Smooth muscle cell (in vitro differentiated cells): Measurements from ENCODE around the gene HRC. TPM values are rescaled to one million over a fixed set of nuclear protein-coding genes. Genes with fewer than 3 reads are reported as not detected.

Experiments used
- DNase-seq: peaks from one replicate; lab custom pipeline; 2025; ENCODE audit not compliant: unreplicated experiment; lab: John Stamatoyannopoulos, UW
- H2AFZ ChIP-seq: fragments of 200-600 bp; sonication (generic); 2 replicates; pipeline ENCODE4 v1.6.0; 2016; ENCODE audit warnings: antibody characterized with exemption, low read depth, mild to moderate bottlenecking
- H3F3A ChIP-seq: fragments of 200-600 bp; sonication (generic); 2 replicates; pipeline ENCODE4 v1.6.0; 2017; ENCODE audit warnings: antibody characterized with exemption, low read depth
- H3K27ac ChIP-seq: fragments of 200-600 bp; sonication (generic); 2 replicates; pipeline ENCODE4 v1.5.1; 2016; ENCODE audit warnings: low read depth, mild to moderate bottlenecking
- H3K27me3 ChIP-seq: fragments of 200-600 bp; sonication (generic); 2 replicates; pipeline ENCODE4 v1.6.1; 2016; ENCODE audit warnings: low read depth, mild to moderate bottlenecking
- H3K36me3 ChIP-seq: fragments of 200-600 bp; sonication (generic); 2 replicates; pipeline ENCODE4 v1.5.1; 2016; ENCODE audit warnings: low read depth
- H3K4me1 ChIP-seq: fragments of 200-600 bp; sonication (generic); 2 replicates; pipeline ENCODE4 v1.5.1; 2016; ENCODE audit warnings: low read depth
- H3K4me2 ChIP-seq: fragments of 200-600 bp; sonication (generic); 2 replicates; pipeline ENCODE4 v1.6.0; 2016; ENCODE audit warnings: mild to moderate bottlenecking
- H3K4me3 ChIP-seq: fragments of 200-600 bp; sonication (generic); 2 replicates; pipeline ENCODE4 v1.5.1; 2016; ENCODE audit warnings: mild to moderate bottlenecking
- H3K79me2 ChIP-seq: fragments of 200-600 bp; sonication (generic); 2 replicates; pipeline ENCODE4 v1.6.0; 2016; ENCODE audit warnings: low read depth, mild to moderate bottlenecking
- H3K9ac ChIP-seq: fragments of 200-600 bp; sonication (generic); 2 replicates; pipeline ENCODE4 v1.6.0; 2016; ENCODE audit warnings: low read depth
- H3K9me3 ChIP-seq: fragments of 200-600 bp; sonication (generic); replicated peaks from 2 replicates; pipeline ENCODE4 v1.5.1; 2016; ENCODE audit warnings: low read depth
- H4K20me1 ChIP-seq: fragments of 200-600 bp; sonication (generic); 2 replicates; pipeline ENCODE4 v1.6.0; 2016; ENCODE audit warnings: low read depth
- CTCF ChIP-seq: fragments of 200-600 bp; sonication (generic); IDR thresholded peaks from 2 replicates; pipeline ENCODE4 v1.5.1; 2017; ENCODE audit warnings: borderline replicate concordance, mild to moderate bottlenecking, antibody characterized with exemption; ENCODE audit not compliant: insufficient read depth, poor library complexity, severe bottlenecking
- WGBS: methylation state at CpG from one replicate; pipeline ENCODE4 v1.1.7; 2016; ENCODE audit warnings: low lambda C conversion rate; 5-methylcytosine and 5-hydroxymethylcytosine counted together
- polyA plus RNA-seq: library from polyadenylated mRNA; unstranded; fragments of >200 nt; fragmentation: Nextera tagmentation; extraction: Ambion mirVana; gene quantifications from 2 replicates; pipeline ENCODE4 v1.2.1, GENCODE V29; 2016
- total RNA-seq: library from RNA; depleted of rRNA; stranded (reverse); fragments of >200 nt; gene quantifications from 2 replicates; pipeline ENCODE4 v1.2.3, GENCODE V29; 2014

The HRC gene
- total and polyA plus RNA-seq, 2 experiments from 2014 or later: 0.06 to 1.1 TPM

- H3K79me2 ChIP-seq: no peaks in the 10 kb centered on the region
- peak overlapping the region; percentile 87 for H3K4me2 ChIP-seq
- TF ChIP-seq CTCF: no peak
- peaks cover 13% of the 10 kb centered on the region for H4K20me1 ChIP-seq
- no peaks in the 10 kb centered on the region for H3K9me3 ChIP-seq
- peak overlapping the region; percentile 71 for H3K4me3 ChIP-seq
- peaks cover 13% of the 10 kb centered on the region for H3K4me1 ChIP-seq
- DNase-seq: peak; percentile 74
- WGBS: 10% methylated on average over 46 of the region's 68 CpGs
- no peaks in the 10 kb centered on the region for H3K36me3 ChIP-seq
- peaks cover 16% of the 10 kb centered on the region for H3F3A ChIP-seq
- H3K27me3 ChIP-seq: no peaks in the 10 kb centered on the region
- H3K9ac ChIP-seq: peak overlapping the region; percentile 33
- H3K27ac ChIP-seq: no peak overlapping the region
- peak overlapping the region; percentile 68 for H2AFZ ChIP-seq
Measured at GRCh38 chr19:49114630-49115363, 40.4 kb downstream of the HRC start.

GRCh38 chr19:49113762-49114629 is 41.2 kb downstream of the HRC start, which contains the start of gene LIN7B:
TSS of gene LIN7B (plus strand) at chr19:49114370. CDS start at chr19:49114405, 35 bp downstream.
- Histone ChIP-seq H3K27ac (no peak within 1 kb of the TSS), H3K9me3 (no peaks in the 10 kb centered on the region), H3K4me3 (peak within 1 kb of the TSS; percentile 71), H3K27me3 (no peaks in the 10 kb centered on the region), H3F3A (peaks cover 24% of the 10 kb centered on the region), H3K4me2 (peak within 1 kb of the TSS; percentile 87), H3K9ac (peak within 1 kb of the TSS; percentile 33), H3K79me2 (no peaks in the 10 kb centered on the region), H4K20me1 (peaks cover 20% of the 10 kb centered on the region), H3K36me3 (no peaks in the 10 kb centered on the region), H3K4me1 (peaks cover 11% of the 10 kb centered on the region), H2AFZ (peak within 1 kb of the TSS; percentile 68)
- DNase-seq: peak; percentile 77
- WGBS: 8% methylated on average over 25 of the region's 66 CpGs
- TF ChIP-seq CTCF: peak; percentile 37

- H3K27ac ChIP-seq: peak overlapping the region; percentile 59
- H3K4me3 ChIP-seq: no peak overlapping the region
- no peaks in the 10 kb centered on the region for H3K36me3 ChIP-seq
- H3K4me2 ChIP-seq: no peak overlapping the region
- no peaks in the 10 kb centered on the region for H3K27me3 ChIP-seq
- H3K9me3 ChIP-seq: no peaks in the 10 kb centered on the region
- no peak overlapping the region for H3K9ac ChIP-seq
- peaks cover 40% of the 10 kb centered on the region for H4K20me1 ChIP-seq
- peaks cover 26% of the 10 kb centered on the region for H3F3A ChIP-seq
- no peak for TF ChIP-seq CTCF
- peaks cover 3% of the 10 kb centered on the region for H3K79me2 ChIP-seq
- 92% methylated on average over 11 of the region's 11 CpGs for WGBS
- no peak overlapping the region for H2AFZ ChIP-seq
- peaks cover 11% of the 10 kb centered on the region for H3K4me1 ChIP-seq
- DNase-seq: no peak
Measured at GRCh38 chr19:49111218-49111998, 43.8 kb downstream of the HRC start.
